HG02973 (cell line): ENCODE data around the gene CWF19L1.

Experiments
- ATAC-seq: cut with Tn5 transposase; IDR thresholded peaks from one replicate; pipeline ENCODE4 v1.9.1; 2021; ENCODE audit warnings: moderate library complexity; ENCODE audit not compliant: unreplicated experiment

The CWF19L1 gene

GRCh38 chr10:100183481-100183880 lies 84.0 kb downstream of the CWF19L1 start:
- ATAC-seq, result no peak

GRCh38 chr10:100182908-100183307 lies 84.5 kb downstream of the CWF19L1 start:
- no peak for ATAC-seq
